Left lung (tissue), 10 donors: ENCODE data around the gene CCDC61. TPM values are rescaled to one million over a fixed set of nuclear protein-coding genes. Genes with fewer than 3 reads are reported as not detected.

Experiments
- ATAC-seq: fragments of 200-7000 bp; cut with Tn5 transposase; one replicate; pipeline ENCODE4 v1.9.1; 2020; ENCODE audit warnings: moderate library complexity
- DNase-seq, 4 donors: peaks; one replicate each; pipeline ENCODE4 v3.0.0-alpha.2; 2013 to 2020
- H3K27ac ChIP-seq, 2 donors: fragments of 200-600 bp; sonication (generic) in 1 of 2; one replicate each; pipeline versions ENCODE4 v1.5.0 to v1.8.0; 2020 to 2021
- H3K27me3 ChIP-seq, 2 donors: fragments of 200-600 bp; sonication (generic) in 1 of 2; one replicate each; pipeline versions ENCODE4 v1.5.0 to v1.8.0; 2020 to 2021
- H3K36me3 ChIP-seq, 2 donors: fragments of 200-600 bp; sonication (generic) in 1 of 2; one replicate each; pipeline versions ENCODE4 v1.5.0 to v1.8.0; 2020 to 2021
- H3K4me1 ChIP-seq, 2 donors: fragments of 200-600 bp; one replicate each; pipeline ENCODE4 v1.8.0; 2021
- H3K4me3 ChIP-seq, 2 donors: fragments of 200-600 bp; sonication (generic) in 1 of 2; one replicate each; pipeline versions ENCODE4 v1.5.0 to v1.8.0; 2020 to 2021; ENCODE audit warnings: mild to moderate bottlenecking in 1 of 2
- H3K9me3 ChIP-seq, 2 donors: fragments of 200-600 bp; sonication (generic) in 1 of 2; one replicate each; pipeline versions ENCODE4 v1.5.0 to v1.8.0; 2020 to 2021
- CTCF ChIP-seq, 2 donors: fragments of 200-600 bp; sonication (generic) in 1 of 2; IDR thresholded peaks; one replicate each; pipeline versions ENCODE4 v1.5.0 to v1.8.0; 2021; ENCODE audit warnings: antibody characterized with exemption in 2 of 2
- intact Hi-C, 2 donors: fragments of 100-400 bp; cut with DNase I; formaldehyde crosslinking; loops; one replicate each; pipeline versions ENCODE4 v1.11.2 to v1.14.2; 2022
- polyA plus RNA-seq, 6 donors: library from polyadenylated mRNA; unstranded; fragments of 120-200 nt; gene quantifications; one replicate each; pipeline ENCODE4 v1.2.1, GENCODE V29; 2013; ENCODE audit not compliant: insufficient read length in 6 of 6
- total RNA-seq, 2 donors: library from RNA; stranded (reverse); fragmentation: NEBNext Ultra II Directional; extraction: Animal tissue kit (Norgen Biotek cat#: 25700); gene quantifications; one replicate each; pipeline ENCODE4 v1.2.1, GENCODE V29; 2021
- donor health status: DM: no; HTN: yes; CAD: no.
- donor health status: DM: no; HTN: no; CAD: no.

Gene CCDC61
- total and polyA plus RNA-seq, 8 donors: 12.1 to 17.3 (median 15.1) TPM

GRCh38 chr19:46016426-46017094, 21.3 kb downstream of the CCDC61 start:
- peaks cover 17 to 37% of the 10 kb centered on the region in 2 donors for H3K27me3 ChIP-seq
- intact Hi-C loops: no loop called here
- no peaks in the 10 kb centered on the region for H3K9me3 ChIP-seq
- peak overlapping the region in 1 of 2 donors; percentile 73 for H3K27ac ChIP-seq
- peak overlapping the region; percentile 46 to 78 for H3K4me3 ChIP-seq
- TF ChIP-seq CTCF (IDR thresholded peaks at IDR 0.05): peak; percentile 73 to 92
- DNase-seq (peak; percentile 75 to 95 (median 87)), ATAC-seq (peak; percentile 86)
- peaks cover 7 to 35% of the 10 kb centered on the region in 2 donors for H3K4me1 ChIP-seq
- no peaks in the 10 kb centered on the region for H3K36me3 ChIP-seq

GRCh38 chr19:46017095-46017429, 21.8 kb downstream of the CCDC61 start:
- Histone ChIP-seq H3K27me3 (peaks cover 20 to 42% of the 10 kb centered on the region in 2 donors), H3K4me1 (peaks cover 7 to 40% of the 10 kb centered on the region in 2 donors), H3K9me3 (no peaks in the 10 kb centered on the region), H3K4me3 (peak overlapping the region in 1 of 2 donors; percentile 78), H3K36me3 (no peaks in the 10 kb centered on the region), H3K27ac (peak overlapping the region in 1 of 2 donors; percentile 13)
- intact Hi-C loops: no loop called here
- peak in 1 of 2 donors; percentile 9 for TF ChIP-seq CTCF (IDR thresholded peaks at IDR 0.05)
- ATAC-seq: no peak
- DNase-seq: no peak

- Histone ChIP-seq H3K4me1 (peaks cover 7 to 47% of the 10 kb centered on the region in 2 donors), H3K4me3 (no peak overlapping the region), H3K27ac (peak overlapping the region in 1 of 2 donors; percentile 13), H3K36me3 (no peaks in the 10 kb centered on the region), H3K9me3 (no peaks in the 10 kb centered on the region), H3K27me3 (peaks cover 30 to 48% of the 10 kb centered on the region in 2 donors)
- DNase-seq: no peak
- intact Hi-C loops: no loop called here
- no peak for TF ChIP-seq CTCF (IDR thresholded peaks at IDR 0.05)
- ATAC-seq: no peak
Observed at GRCh38 chr19:46017874-46018675, 22.8 kb downstream of the CCDC61 start.

DNA sequence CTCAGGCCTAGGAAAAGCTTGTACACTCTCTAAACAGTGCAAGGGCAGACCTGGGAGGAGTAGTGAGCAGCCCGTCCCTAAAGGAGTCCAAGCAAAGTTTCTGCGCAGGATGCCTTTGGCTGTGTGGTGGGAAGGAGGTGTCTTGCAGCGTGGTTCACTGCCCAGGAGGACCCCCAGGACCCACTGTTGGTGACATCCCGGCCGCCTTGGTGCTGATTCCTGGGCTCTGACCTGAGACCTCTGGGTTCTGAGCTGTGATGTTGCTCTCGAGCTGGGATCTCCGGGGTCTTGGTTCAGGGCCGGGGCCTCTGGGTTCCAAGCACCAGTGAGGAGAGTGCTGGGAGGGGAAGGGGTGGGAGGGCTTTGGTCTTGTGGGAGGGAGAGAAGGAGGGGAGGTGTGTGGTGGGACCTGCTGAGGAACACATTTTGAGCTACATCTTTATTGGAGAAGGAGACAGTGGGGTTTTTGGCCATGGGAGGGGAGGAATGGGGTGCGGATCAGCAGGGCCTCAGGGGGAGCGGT, 23.5 kb downstream of the CCDC61 start:
- ATAC-seq (no peak), DNase-seq (peak in 1 of 4 donors; percentile 25)
- Histone ChIP-seq H3K4me3 (no peak overlapping the region), H3K9me3 (no peaks in the 10 kb centered on the region), H3K36me3 (no peaks in the 10 kb centered on the region), H3K27ac (no peak overlapping the region), H3K27me3 (peaks cover 28 to 49% of the 10 kb centered on the region in 2 donors), H3K4me1 (peaks cover 7 to 47% of the 10 kb centered on the region in 2 donors)
- no peak for TF ChIP-seq CTCF (IDR thresholded peaks at IDR 0.05)
- intact Hi-C loops: no loop called here

- Histone ChIP-seq H3K36me3 (no peaks in the 10 kb centered on the region), H3K27me3 (peaks cover 23 to 49% of the 10 kb centered on the region in 2 donors), H3K9me3 (no peaks in the 10 kb centered on the region), H3K4me3 (no peak overlapping the region), H3K27ac (peak overlapping the region in 1 of 2 donors; percentile 18), H3K4me1 (peaks cover 7 to 45% of the 10 kb centered on the region in 2 donors)
- peak in 2 of 4 donors; percentile 28 to 57 for DNase-seq
- no peak for ATAC-seq
- TF ChIP-seq CTCF (IDR thresholded peaks at IDR 0.05): no peak
- intact Hi-C loops: no loop called here
Observed at GRCh38 chr19:46019270-46019669, 24.0 kb downstream of the CCDC61 start.
